ENCODE results near the gene SLC10A1. TPM values are rescaled to one million over a fixed set of nuclear protein-coding genes. Genes with fewer than 3 reads are reported as not detected.

Gene SLC10A1
- total RNA-seq = not detected

DNA sequence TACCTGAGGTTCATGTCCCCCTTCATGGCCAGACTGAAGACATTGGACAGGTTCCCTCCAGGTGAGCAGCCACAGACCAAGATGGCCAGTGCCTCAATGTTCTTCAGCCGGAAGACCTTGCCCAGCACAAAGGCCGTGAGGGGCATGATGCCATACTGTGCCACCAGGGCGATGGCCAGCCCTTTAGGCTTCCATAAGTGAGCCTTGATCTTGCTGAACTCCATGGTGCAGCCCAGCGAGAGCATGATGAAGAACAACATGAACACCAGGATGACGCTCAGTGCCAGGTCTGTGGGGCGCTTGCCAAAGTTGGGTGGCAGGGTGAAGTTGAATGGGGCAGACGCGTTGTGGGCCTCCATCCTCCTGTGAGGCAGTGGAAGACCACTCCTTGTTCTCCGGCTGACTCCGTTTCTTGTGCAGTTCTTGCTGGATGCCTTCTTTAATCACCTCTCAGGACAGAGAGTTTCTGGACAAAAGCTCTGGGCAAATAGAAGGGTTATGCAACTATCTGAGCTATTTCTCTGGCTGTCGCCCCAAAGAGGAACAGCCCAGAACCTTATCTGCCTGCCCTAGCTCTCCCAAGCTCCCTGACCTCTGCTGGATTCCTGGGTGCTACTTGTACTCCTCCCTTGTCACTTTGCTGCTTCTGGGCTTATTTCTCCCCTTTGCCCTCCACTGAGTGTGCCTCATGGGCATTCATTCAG is at the start of gene SLC10A1:
Gene SLC10A1 (minus strand): TSS at position 445 of the 704 bp plus-strand sequence. CDS start 86 bp downstream, at position 359.
- TF ChIP-seq POLR2A (IDR thresholded peaks at IDR 0.05) = no peak
- TF ChIP-seq, protein P1, sequence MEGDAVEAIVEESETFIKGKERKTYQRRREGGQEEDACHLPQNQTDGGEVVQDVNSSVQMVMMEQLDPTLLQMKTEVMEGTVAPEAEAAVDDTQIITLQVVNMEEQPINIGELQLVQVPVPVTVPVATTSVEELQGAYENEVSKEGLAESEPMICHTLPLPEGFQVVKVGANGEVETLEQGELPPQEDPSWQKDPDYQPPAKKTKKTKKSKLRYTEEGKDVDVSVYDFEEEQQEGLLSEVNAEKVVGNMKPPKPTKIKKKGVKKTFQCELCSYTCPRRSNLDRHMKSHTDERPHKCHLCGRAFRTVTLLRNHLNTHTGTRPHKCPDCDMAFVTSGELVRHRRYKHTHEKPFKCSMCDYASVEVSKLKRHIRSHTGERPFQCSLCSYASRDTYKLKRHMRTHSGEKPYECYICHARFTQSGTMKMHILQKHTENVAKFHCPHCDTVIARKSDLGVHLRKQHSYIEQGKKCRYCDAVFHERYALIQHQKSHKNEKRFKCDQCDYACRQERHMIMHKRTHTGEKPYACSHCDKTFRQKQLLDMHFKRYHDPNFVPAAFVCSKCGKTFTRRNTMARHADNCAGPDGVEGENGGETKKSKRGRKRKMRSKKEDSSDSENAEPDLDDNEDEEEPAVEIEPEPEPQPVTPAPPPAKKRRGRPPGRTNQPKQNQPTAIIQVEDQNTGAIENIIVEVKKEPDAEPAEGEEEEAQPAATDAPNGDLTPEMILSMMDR (IDR thresholded peaks at IDR 0.05) = no peak
- no peak for DNase-seq
- H3K9me3 ChIP-seq = no peaks in the 10 kb centered on the region
- intact Hi-C loops (cut with DNase I) = no loop called here
- no peak within 1 kb of the TSS for H3K27ac ChIP-seq
- H3K4me1 ChIP-seq = no peaks in the 10 kb centered on the region
- H3K36me3 ChIP-seq = no peaks in the 10 kb centered on the region
- WGBS, 2 donors = 88 to 90% methylated on average over 8 to 11 of the region's 11 CpGs
- H3K27me3 ChIP-seq = no peaks in the 10 kb centered on the region
- H3K4me3 ChIP-seq (replicated peaks in 1 of 3) = no peak within 1 kb of the TSS

DNA sequence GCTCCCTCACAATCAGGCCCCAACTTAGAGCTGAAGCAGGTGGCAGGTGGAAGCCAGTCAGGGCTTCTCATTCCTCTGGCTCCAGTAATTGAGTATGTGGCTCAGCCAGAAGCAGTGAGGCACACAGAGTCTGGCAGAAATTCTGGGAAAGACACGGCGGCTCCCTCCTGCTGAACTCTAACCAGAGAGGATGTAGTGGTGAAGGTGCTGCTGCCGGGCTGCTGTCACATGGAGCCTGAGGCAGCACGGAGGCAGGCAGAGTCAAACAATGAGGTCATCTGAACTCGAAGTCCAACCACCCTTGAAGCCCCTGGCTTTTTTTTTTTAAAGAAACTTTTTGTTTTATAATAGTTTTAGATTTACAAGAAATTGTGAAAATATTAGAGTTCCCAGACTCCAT is 48.7 kb upstream of the SLC10A1 start:
- intact Hi-C loops (cut with DNase I) = no loop called here
- H3K27ac ChIP-seq = no peak overlapping the region
- H3K9me3 ChIP-seq = no peaks in the 10 kb centered on the region
- H3K4me3 ChIP-seq (replicated peaks in 1 of 3) = no peak overlapping the region
- WGBS, 2 donors = 28 to 33% methylated on average over 5 of the region's 5 CpGs
- TF ChIP-seq POLR2A (IDR thresholded peaks at IDR 0.05) = no peak
- TF ChIP-seq, protein P1 (IDR thresholded peaks at IDR 0.05) = no peak
- H3K36me3 ChIP-seq = no peaks in the 10 kb centered on the region
- no peaks in the 10 kb centered on the region for H3K27me3 ChIP-seq
- DNase-seq = no peak
- H3K4me1 ChIP-seq = no peaks in the 10 kb centered on the region

DNA sequence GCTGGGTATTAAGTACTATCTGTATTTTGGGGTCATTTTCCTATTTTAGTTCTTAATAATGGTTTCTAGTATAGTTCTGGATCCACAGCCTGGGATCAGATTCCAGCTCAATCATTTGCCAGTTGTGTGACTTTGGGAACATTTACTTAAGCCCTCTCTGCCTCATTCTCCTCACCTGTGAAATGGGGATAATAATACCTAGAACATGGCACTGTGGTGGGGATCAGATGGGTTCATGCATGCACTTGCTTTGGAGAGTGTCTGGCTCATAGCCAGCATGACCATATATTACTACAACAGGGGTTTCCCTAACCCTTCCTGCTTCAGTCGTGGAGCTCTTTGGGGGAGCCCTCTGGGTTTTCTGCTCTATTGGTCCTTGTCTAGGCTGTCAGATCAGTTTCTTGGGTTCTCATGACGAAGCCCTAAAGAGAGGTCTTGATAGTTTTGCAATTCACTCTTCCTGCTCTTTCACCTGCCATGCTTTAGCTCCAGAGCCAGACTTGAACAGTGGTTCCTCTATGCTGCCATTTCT is 48.1 kb upstream of the SLC10A1 start:
- Histone ChIP-seq H3K27ac (no peak overlapping the region), H3K4me3 (replicated peaks in 1 of 3) (no peak overlapping the region), H3K36me3 (no peaks in the 10 kb centered on the region), H3K9me3 (no peaks in the 10 kb centered on the region), H3K27me3 (no peaks in the 10 kb centered on the region), H3K4me1 (no peaks in the 10 kb centered on the region)
- no peak for DNase-seq
- TF ChIP-seq, protein P1 (IDR thresholded peaks at IDR 0.05) = no peak
- WGBS, 2 donors = 73 to 93% methylated on average over 2 of the region's 2 CpGs
- intact Hi-C loops (cut with DNase I) = no loop called here

DNA sequence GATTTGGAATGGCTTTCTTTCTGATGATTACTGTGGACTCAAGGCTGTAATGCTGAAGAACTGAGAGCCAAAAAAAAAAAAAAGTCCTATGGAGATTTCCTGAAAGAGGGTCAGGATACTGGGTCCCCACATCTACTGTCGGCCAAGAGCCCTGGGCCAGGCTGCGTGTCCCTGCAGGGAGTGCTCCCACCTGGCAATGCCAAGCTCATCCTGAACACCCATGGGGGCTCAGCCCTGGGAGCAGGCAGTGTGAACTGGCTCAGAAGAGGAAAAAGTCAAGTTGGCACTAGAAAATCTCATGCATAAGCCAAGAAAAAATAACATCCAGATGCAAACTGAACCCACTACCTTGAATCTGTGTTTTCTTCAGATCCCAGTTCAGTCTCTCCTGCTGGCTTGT is 47.1 kb upstream of the SLC10A1 start:
- no peak overlapping the region for H3K4me3 ChIP-seq (replicated peaks in 1 of 3)
- no peak overlapping the region for H3K27ac ChIP-seq
- no peak for TF ChIP-seq POLR2A (IDR thresholded peaks at IDR 0.05)
- TF ChIP-seq, protein P1 (IDR thresholded peaks at IDR 0.05) = no peak
- intact Hi-C loops (cut with DNase I) = no loop called here
- no peaks in the 10 kb centered on the region for H3K9me3 ChIP-seq
- no peaks in the 10 kb centered on the region for H3K4me1 ChIP-seq
- no peak for DNase-seq
- WGBS, 2 donors = 94 to 96% methylated on average over 2 of the region's 2 CpGs
- no peaks in the 10 kb centered on the region for H3K27me3 ChIP-seq
- H3K36me3 ChIP-seq = no peaks in the 10 kb centered on the region

DNA sequence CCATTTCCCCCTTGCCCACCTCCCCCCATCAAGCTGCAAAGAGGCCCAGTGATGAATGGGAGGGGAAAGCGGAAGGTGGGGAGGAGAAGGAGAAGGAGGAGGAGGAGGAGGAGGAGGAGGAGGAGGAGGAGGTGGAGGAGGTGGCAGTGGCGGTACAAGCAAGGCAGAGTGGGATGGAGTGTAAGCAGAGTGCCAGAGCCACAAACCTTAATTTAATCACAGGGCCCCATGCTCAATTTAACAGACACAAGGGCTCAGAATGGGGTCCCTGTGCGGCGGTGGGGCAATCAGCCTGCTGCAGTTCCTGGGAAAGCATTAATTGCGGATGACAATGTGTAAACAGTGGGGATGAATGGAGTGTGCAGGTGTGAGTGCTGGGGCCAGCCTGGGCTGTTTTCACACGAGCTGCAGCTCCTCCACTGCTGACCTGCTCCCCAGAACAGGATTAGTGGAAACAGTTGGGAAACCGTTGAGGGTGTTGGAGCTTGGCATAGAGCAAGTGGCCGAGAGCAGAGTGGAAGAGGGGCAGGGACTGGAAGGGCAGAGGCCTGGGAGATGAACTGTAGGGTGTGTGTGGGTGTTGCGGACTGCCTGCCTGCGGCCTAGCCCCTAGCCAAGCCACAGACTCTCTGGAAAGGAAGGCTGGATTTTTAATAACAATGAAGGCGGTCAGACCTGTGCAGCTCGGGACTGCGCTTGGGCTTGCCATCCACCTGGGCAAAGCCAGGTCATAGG is 45.8 kb upstream of the SLC10A1 start:
- Histone ChIP-seq H3K4me1 (no peaks in the 10 kb centered on the region), H3K27ac (no peak overlapping the region), H3K36me3 (no peaks in the 10 kb centered on the region), H3K4me3 (replicated peaks in 1 of 3) (no peak overlapping the region), H3K27me3 (no peaks in the 10 kb centered on the region), H3K9me3 (no peaks in the 10 kb centered on the region)
- TF ChIP-seq, protein P1 (IDR thresholded peaks at IDR 0.05) = no peak
- intact Hi-C loops (cut with DNase I) = no loop called here
- WGBS, 2 donors = 67 to 69% methylated on average over 13 of the region's 13 CpGs
- DNase-seq = no peak

All from thyroid gland (tissue), 4 donors.